BLaER1 (cell line): ENCODE results near the gene WDTC1.

ENCODE experiments used
- H3K27ac ChIP-seq: shearing (Covaris generic); formaldehyde crosslinking; 2 replicates; pipeline ENCODE4 v1.8.1; 2022
- H3K27me3 ChIP-seq: shearing (Covaris generic); formaldehyde crosslinking; 2 replicates; pipeline ENCODE4 v1.8.1; 2022
- H3K36me3 ChIP-seq: shearing (Covaris generic); formaldehyde crosslinking; 2 replicates; pipeline ENCODE4 v1.8.1; 2022
- H3K4me1 ChIP-seq: shearing (Covaris generic); formaldehyde crosslinking; 2 replicates; pipeline ENCODE4 v1.8.1; 2022
- H3K4me2 ChIP-seq: shearing (Covaris generic); formaldehyde crosslinking; 2 replicates; pipeline ENCODE4 v1.8.1; 2022
- H3K4me3 ChIP-seq: shearing (Covaris generic); formaldehyde crosslinking; 2 replicates; pipeline ENCODE4 v1.8.1; 2022
- H3K9ac ChIP-seq: shearing (Covaris generic); formaldehyde crosslinking; 2 replicates; pipeline ENCODE4 v1.8.1; 2022
- H3K9me3 ChIP-seq: shearing (Covaris generic); formaldehyde crosslinking; 2 replicates; pipeline ENCODE4 v1.8.1; 2022
- H4K20me1 ChIP-seq: shearing (Covaris generic); formaldehyde crosslinking; 2 replicates; pipeline ENCODE4 v1.8.1; 2022
- Cebpa-rat ChIP-seq: shearing (Covaris generic); IDR thresholded peaks from 2 replicates; pipeline ENCODE4 v1.8.1; 2022

Gene WDTC1

GRCh38 chr1:27356619-27357280 lies 122.3 kb downstream of the WDTC1 start:
- no peaks in the 10 kb centered on the region for H3K9me3 ChIP-seq
- H3K27me3 ChIP-seq: peaks cover 10% of the 10 kb centered on the region; the same call in 1 of the 2 replicates
- TF ChIP-seq Cebpa-rat: no peak
- peak overlapping the region; percentile 57 for H3K4me3 ChIP-seq
- H3K27ac ChIP-seq: peak overlapping the region; percentile 42; the same call in 1 of the 2 replicates
- H3K4me1 ChIP-seq: peaks cover 49% of the 10 kb centered on the region
- H3K36me3 ChIP-seq: peaks cover 20% of the 10 kb centered on the region
- H3K9ac ChIP-seq: peak overlapping the region; percentile 50; the same call in 1 of the 2 replicates
- H4K20me1 ChIP-seq: no peaks in the 10 kb centered on the region
- H3K4me2 ChIP-seq: peak overlapping the region; percentile 94

GRCh38 chr1:27357281-27358037 lies 123.0 kb downstream of the WDTC1 start:
- H3K9ac ChIP-seq: peak overlapping the region; percentile 50; the same call in 1 of the 2 replicates
- H3K27ac ChIP-seq: peak overlapping the region; percentile 42; the same call in 1 of the 2 replicates
- peak overlapping the region; percentile 57 for H3K4me3 ChIP-seq
- H4K20me1 ChIP-seq: no peaks in the 10 kb centered on the region
- peaks cover 10% of the 10 kb centered on the region; the same call in 1 of the 2 replicates for H3K27me3 ChIP-seq
- H3K4me1 ChIP-seq: peaks cover 49% of the 10 kb centered on the region
- H3K9me3 ChIP-seq: no peaks in the 10 kb centered on the region
- no peak for TF ChIP-seq Cebpa-rat
- H3K36me3 ChIP-seq: peaks cover 18% of the 10 kb centered on the region
- peak overlapping the region; percentile 94 for H3K4me2 ChIP-seq
